ENCODE data around the gene MYLK4. TPM values are rescaled to one million over a fixed set of nuclear protein-coding genes. Genes with fewer than 3 reads are reported as not detected.

Gene MYLK4
- total and polyA plus RNA-seq, 2 of the 13 experiments (the other 11 are each of a cell fraction or from before 2014, with no cell fraction given): 0.26 to 0.29 TPM

GRCh38 chr6:2684766-2685754 lies 65.7 kb downstream of the MYLK4 start (continued):
- TF ChIP-seq, protein P1, sequence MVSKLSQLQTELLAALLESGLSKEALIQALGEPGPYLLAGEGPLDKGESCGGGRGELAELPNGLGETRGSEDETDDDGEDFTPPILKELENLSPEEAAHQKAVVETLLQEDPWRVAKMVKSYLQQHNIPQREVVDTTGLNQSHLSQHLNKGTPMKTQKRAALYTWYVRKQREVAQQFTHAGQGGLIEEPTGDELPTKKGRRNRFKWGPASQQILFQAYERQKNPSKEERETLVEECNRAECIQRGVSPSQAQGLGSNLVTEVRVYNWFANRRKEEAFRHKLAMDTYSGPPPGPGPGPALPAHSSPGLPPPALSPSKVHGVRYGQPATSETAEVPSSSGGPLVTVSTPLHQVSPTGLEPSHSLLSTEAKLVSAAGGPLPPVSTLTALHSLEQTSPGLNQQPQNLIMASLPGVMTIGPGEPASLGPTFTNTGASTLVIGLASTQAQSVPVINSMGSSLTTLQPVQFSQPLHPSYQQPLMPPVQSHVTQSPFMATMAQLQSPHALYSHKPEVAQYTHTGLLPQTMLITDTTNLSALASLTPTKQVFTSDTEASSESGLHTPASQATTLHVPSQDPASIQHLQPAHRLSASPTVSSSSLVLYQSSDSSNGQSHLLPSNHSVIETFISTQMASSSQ (IDR thresholded peaks at IDR 0.05; ENCODE audit: low read depth): peak; percentile 83
- TF ChIP-seq, protein P1 (CRISPR knock-in tag; IDR thresholded peaks at IDR 0.05; ENCODE audit: borderline replicate concordance): peak; percentile 65; the same call in 1 of the 2 replicates
- TF ChIP-seq ZNF292 (CRISPR knock-in tag; IDR thresholded peaks at IDR 0.05; ENCODE audit: borderline replicate concordance, low read depth) (no peak), DZIP1 (CRISPR knock-in tag; IDR thresholded peaks at IDR 0.05) (no peak), ARID4A (CRISPR knock-in tag; IDR thresholded peaks at IDR 0.05; ENCODE audit: borderline replicate concordance) (0 out of 2 replicates have a peak, but pooled peaks have one; percentile 28), ZNF501 (CRISPR knock-in tag; IDR thresholded peaks at IDR 0.05) (peak; percentile 11; the same call in 1 of the 2 replicates), FOXA3 (CRISPR knock-in tag; IDR thresholded peaks at IDR 0.05) (peak; percentile 85), ZMYM4 (CRISPR knock-in tag; IDR thresholded peaks at IDR 0.05) (peak; percentile 30; the same call in 1 of the 2 replicates), NFE2L1 (CRISPR knock-in tag; IDR thresholded peaks at IDR 0.05; ENCODE audit: borderline replicate concordance) (no peak), NR2F6 (IDR thresholded peaks at IDR 0.05) (peak; percentile 38; the same call in 1 of the 2 replicates), NR2F6 (CRISPR knock-in tag; IDR thresholded peaks at IDR 0.05) (peak; percentile 46), RXRB (CRISPR knock-in tag; IDR thresholded peaks at IDR 0.05; ENCODE audit: borderline replicate concordance) (peak; percentile 71)

Data from HepG2 (cell line).